Measurements from ENCODE around the gene TBCA. TPM values are rescaled to one million over a fixed set of nuclear protein-coding genes. Genes with fewer than 3 reads are reported as not detected.

The TBCA gene
- total RNA-seq, 4 donors from 2014 or later: 93.7 to 130 (median 100) TPM

DNA sequence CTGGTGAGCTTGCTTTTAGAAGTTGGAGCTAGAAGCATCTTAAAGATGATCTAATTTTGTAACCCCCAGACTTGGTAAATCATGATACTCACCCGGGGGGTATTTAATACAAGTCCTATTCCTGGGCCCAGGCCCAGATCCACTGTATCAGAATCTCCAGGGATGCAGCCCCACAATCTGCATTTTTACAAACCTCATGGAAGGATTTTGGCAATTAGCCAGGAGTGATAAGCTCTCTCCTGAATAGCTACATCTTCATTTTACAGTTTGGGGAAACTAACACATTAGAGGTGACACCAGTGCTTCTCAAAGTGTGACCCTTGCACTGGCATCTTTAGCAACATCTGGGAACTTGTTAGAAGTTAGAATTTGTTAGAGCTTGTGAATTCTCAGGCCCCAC is 106.5 kb downstream of the TBCA start:
- TF ChIP-seq POLR2A (IDR thresholded peaks at IDR 0.05): no peak
- no peak for TF ChIP-seq CTCF (IDR thresholded peaks at IDR 0.05)
- no peak overlapping the region for H3K4me3 ChIP-seq (ENCODE audit: low read depth, poor library complexity, severe bottlenecking)
- DNase-seq (ENCODE audit: low spot score in 2 of 2): no peak
- intact Hi-C loops (cut with DNase I; ENCODE audit: low total_unique reads): no loop called here
- WGBS, 2 donors: 65 to 76% methylated on average over 1 of the region's 1 CpG

DNA sequence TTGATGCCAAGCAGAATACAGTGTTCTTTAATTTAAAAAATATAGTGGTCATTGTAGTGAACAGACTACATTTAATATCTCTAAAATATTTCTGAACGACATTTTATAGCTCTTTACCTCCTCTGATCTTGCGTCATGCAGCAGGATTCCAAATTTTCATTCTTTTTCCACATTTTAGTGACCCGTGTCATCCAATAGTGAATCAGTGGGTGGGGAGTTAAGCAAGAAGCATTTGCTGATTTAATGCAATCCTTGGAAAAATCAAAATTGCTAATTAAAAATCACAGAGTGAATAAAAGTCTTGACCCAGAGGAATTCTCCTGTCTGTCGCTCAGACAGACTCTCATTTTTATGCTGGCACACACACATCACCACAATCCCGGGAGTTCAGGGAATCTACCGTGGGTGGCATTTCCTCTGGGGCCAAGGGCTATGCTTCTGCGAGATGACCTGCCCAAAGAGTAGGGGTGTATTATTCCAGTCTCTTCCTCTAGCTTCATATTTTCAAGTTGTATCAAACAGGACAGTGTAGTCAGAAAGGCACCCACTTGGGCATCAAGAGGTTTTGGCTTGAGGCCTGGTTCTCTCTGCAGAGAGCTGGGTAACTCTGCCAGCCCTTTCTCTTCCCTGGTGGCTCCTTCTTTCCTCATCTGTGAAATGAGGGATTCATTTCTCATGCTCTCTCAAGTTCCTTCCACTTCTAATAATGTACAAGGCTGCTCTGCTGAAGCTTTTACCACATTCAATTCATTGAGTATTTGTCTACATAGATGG is 112.9 kb downstream of the TBCA start:
- no peak for DNase-seq (ENCODE audit: low spot score in 2 of 2)
- H3K4me3 ChIP-seq (ENCODE audit: low read depth, poor library complexity, severe bottlenecking): no peak overlapping the region
- WGBS, 2 donors: 51 to 56% methylated on average over 7 of the region's 7 CpGs
- TF ChIP-seq CTCF (IDR thresholded peaks at IDR 0.05): no peak
- TF ChIP-seq POLR2A (IDR thresholded peaks at IDR 0.05): no peak
- intact Hi-C loops (cut with DNase I; ENCODE audit: low total_unique reads): no loop called here

- intact Hi-C loops (cut with DNase I; ENCODE audit: low total_unique reads): no loop called here
- no peak overlapping the region for H3K4me3 ChIP-seq (ENCODE audit: low read depth, poor library complexity, severe bottlenecking)
- no peak for DNase-seq (ENCODE audit: low spot score in 2 of 2)
- TF ChIP-seq POLR2A (IDR thresholded peaks at IDR 0.05) (no peak), CTCF (IDR thresholded peaks at IDR 0.05) (no peak)
These were observed 113.5 kb downstream of the TBCA start for GRCh38 chr5:77662635-77663034.

DNA sequence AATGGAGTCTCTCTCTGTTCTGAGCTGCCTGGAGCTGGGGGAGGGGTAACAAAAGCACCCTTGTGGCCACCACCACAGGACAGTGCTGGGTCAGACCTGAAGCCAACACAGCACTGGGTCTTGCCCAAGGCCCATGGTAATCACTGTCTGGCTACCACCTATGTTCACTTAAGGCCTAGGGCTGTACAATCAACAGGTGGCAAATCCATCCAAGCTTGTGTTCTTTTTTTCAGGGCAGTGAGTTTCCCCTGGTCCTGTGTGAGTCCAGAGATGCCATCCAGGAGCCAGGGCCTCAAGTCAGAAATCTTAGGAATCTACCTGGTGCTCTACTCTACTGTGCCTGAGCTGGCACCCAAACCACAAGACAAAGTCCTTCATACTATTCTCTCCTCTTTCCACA is 117.5 kb downstream of the TBCA start:
- TF ChIP-seq POLR2A (IDR thresholded peaks at IDR 0.05): no peak
- no peak for TF ChIP-seq CTCF (IDR thresholded peaks at IDR 0.05)
- no peak for DNase-seq (ENCODE audit: low spot score in 2 of 2)
- intact Hi-C loops (cut with DNase I; ENCODE audit: low total_unique reads): no loop called here
- H3K4me3 ChIP-seq (ENCODE audit: low read depth, poor library complexity, severe bottlenecking): no peak overlapping the region

DNA sequence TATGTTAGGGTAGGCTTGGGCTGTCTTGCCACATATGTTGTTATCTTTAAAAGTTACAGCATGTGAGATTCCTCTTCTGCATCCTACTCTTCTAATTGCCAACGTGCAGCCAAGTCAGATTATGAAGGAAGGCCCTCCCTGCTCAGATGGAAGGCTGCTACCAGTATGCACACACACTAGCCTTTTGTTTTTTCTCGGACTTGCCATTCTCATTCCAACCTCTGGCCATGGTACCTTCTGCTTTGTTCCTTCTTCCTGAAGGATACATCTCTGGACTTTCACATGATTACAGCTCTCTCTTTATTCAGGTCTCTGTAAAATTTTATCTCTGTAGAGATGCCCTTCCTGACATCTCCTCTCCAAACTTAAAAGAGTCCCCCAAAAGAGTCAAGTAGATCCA is 124.8 kb downstream of the TBCA start:
- DNase-seq (ENCODE audit: low spot score in 2 of 2): no peak
- intact Hi-C loops (cut with DNase I; ENCODE audit: low total_unique reads): no loop called here
- 40 to 43% methylated on average over 2 of the region's 2 CpGs for WGBS, 2 donors
- H3K4me3 ChIP-seq (ENCODE audit: low read depth, poor library complexity, severe bottlenecking): no peak overlapping the region
- TF ChIP-seq CTCF (IDR thresholded peaks at IDR 0.05): no peak
- TF ChIP-seq POLR2A (IDR thresholded peaks at IDR 0.05): no peak

DNA sequence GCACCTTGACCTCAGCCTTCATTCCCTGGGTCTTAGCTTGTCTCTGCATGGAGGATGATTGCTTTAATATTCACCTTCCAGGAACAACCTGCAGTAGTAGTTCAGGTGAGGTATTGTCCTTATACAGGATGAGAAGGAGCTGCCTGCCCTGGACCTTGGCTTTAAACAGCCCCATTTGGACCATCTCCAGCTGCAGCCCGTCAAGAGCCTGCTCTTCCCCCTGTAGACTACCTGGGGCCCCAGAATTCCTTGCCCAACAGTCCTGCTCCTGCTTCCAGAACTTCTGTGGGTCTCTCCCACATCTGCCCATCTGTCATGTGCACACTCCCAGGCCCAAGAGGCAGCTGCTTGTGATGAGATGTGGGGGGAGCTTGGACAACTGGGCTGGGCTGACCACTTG is 125.5 kb downstream of the TBCA start:
- intact Hi-C loops (cut with DNase I; ENCODE audit: low total_unique reads): no loop called here
- 33 to 63% methylated on average over 1 of the region's 1 CpG for WGBS, 2 donors
- no peak overlapping the region for H3K4me3 ChIP-seq (ENCODE audit: low read depth, poor library complexity, severe bottlenecking)
- DNase-seq (ENCODE audit: low spot score in 2 of 2): no peak
- TF ChIP-seq POLR2A (IDR thresholded peaks at IDR 0.05): no peak
- no peak for TF ChIP-seq CTCF (IDR thresholded peaks at IDR 0.05)
